Esophagus mucosa (tissue), 1 donor: ENCODE results near the gene TJAP1. TPM values are rescaled to one million over a fixed set of nuclear protein-coding genes. Genes with fewer than 3 reads are reported as not detected.
A peak's percentile ranks its signal among the peaks of the same experiment; 100 is the strongest.

Experiments
- ATAC-seq: fragments of 200-7000 bp; cut with Tn5 transposase; one replicate; pipeline ENCODE4 v1.9.1; 2020
- total RNA-seq: library from RNA; stranded (reverse); gene quantifications from one replicate; pipeline ENCODE4 v1.2.4, GENCODE V29; 2023
- donor health status: DM: yes; HTN: yes; CAD: no.

TJAP1 gene
- 8.9 TPM for total RNA-seq

DNA sequence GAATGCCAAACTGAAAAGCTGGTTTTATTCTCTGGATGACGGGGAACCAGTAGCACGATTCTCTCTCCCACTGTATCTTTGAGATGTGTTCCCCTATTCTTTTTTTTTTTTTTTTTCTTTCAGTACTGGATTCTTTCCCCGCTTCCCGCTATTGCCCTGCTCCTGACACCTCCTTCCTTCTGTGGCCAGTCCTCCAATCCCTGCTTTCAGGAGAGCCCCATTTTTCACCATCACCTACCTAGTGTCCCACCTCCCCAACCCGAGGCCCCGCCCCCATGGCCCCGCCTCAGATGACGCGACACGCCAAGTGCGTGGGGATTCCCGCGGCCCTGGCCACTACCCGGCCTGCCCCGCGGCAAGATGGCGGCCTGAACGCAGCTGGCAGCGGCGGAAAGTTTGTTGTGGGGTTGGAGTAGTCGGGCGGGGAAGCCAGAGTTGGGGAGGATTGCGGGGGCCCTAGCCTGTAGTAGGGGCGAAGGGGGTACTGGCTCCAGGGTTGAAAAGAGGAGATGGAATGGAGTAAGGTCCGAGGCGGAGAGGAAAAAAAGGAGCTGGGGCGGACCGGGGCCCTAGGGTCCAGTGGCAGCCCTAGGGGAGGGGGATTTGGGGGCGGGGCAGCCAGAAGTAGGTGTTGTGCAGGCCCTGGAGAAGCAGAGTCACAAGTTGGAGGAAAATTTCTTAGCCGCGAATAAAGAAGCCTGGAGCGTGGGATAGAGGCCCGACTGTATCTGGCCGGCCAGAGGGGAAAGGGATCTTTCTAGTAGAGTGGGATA, at the start of gene TJAP1:
TJAP1 (plus strand) TSS at position 336 of the 773 bp plus-strand sequence. CDS start 21,432 bp downstream, outside the sequence.
- ATAC-seq: peak; percentile 84

DNA sequence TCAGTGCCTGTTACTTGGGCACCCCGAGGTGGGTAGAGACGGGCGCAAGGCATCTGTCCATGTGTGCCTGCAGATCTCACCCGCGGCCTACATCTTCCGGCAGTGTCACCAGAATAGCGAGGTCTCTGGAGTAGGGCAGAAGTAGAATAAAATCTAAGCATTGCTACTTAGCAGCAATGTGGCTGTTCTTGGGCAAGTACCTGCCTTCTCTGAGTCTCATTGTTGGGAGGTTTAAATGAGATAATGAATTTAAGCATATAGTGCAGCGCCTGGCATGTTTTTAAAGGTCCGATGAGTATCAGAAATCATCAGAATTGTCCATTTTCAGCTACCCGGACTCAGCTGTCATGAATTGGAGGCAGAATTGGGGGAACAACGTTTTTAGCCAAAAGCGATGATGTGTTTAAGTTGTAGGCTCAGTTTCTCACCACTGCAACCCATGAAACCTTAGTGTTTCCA, 49.2 kb upstream of the TJAP1 start:
- no peak for ATAC-seq

DNA sequence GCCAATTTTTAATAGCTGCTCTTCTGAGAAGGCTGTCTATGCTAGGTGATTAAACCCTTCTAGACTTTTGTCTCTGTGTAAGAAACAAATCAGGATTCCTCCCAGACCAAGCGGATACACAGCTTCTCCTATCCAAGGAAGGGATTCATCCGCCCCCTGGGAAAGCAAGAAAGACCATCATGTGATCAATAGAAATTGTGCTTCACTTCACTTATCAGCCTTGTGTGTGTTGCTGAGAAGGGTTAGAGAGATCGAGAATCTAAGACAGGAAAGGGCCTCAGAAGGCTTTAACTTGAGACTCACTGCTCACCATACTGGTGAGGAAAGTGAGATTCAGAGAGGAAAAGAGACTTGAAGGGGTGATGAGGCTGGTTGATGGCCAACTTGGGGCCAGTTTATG, 48.5 kb upstream of the TJAP1 start:
- no peak for ATAC-seq

- no peak for ATAC-seq
Observed at GRCh38 chr6:43432009-43432945, 45.1 kb upstream of the TJAP1 start.

GRCh38 chr6:43433148-43433547, 44.2 kb upstream of the TJAP1 start:
- no peak for ATAC-seq

- ATAC-seq: no peak
Observed at GRCh38 chr6:43434001-43434840, 43.1 kb upstream of the TJAP1 start.

GRCh38 chr6:43434943-43435342, 42.4 kb upstream of the TJAP1 start:
- ATAC-seq: no peak

DNA sequence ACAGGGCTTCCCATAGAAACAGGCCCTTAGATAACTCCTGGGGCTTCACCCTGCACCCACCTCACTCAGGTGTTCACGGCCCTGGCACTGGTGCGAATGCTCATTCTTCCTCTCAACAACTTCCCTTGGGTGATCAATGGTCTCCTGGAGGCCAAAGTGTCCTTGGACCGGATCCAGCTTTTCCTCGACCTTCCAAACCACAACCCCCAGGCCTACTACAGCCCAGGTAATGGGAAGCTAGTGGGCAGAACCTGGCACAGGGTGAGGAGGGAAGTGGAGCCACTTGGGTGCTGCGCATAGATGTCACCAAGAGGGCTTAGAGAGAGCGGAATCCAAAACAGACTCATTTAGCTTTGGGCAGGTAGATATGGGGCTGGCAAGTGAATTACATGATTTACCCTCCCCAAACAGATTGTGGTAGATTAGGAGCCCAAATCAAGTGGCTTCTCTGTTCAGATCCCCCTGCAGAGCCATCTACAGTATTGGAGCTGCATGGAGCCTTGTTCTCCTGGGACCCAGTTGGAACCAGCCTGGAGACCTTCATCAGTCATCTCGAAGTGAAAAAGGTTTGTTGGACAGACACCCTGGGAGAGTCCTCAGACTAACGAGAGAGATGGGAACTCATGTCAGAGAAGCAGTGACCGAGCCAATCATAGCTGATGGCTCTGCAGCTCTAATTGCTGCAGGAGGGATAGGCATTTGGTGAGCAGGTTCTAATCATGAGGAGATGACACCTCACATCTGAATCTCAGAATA, 41.5 kb upstream of the TJAP1 start:
- ATAC-seq: peak; percentile 35

- peak; percentile 87 for ATAC-seq
Observed at GRCh38 chr6:43436577-43437282, 40.6 kb upstream of the TJAP1 start.

- no peak for ATAC-seq
Observed at GRCh38 chr6:43437700-43438099, 39.7 kb upstream of the TJAP1 start.

GRCh38 chr6:43442935-43443334, 34.4 kb upstream of the TJAP1 start:
- no peak for ATAC-seq

- no peak for ATAC-seq
Observed at GRCh38 chr6:43444036-43444435, 33.3 kb upstream of the TJAP1 start.

DNA sequence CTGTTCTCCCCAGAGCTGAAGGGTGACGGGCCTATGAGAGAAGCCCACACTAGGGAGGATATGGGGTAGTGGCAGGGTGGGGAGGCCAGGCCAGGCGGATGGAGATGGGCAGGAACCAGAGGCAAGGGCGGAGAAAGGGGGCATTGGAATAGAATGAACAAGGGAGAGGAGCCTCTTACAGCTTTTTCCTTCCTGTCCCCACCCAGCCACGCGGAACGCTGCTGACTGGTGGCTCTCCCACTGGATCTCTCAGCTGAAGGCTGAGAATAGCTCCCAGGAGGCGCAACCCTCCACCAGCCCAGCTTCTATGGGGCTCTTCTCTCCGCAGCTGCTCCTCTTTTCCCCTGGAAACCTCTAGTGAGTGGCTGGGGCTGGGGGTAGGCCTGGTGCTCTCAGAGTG, 32.8 kb upstream of the TJAP1 start:
- ATAC-seq: no peak

- no peak for ATAC-seq
Observed at GRCh38 chr6:43445576-43445975, 31.8 kb upstream of the TJAP1 start.

GRCh38 chr6:43447604-43448003, 29.8 kb upstream of the TJAP1 start:
- ATAC-seq: no peak

GRCh38 chr6:43448916-43449315, 28.5 kb upstream of the TJAP1 start:
- no peak for ATAC-seq

GRCh38 chr6:43450699-43451131, 26.7 kb upstream of the TJAP1 start:
- ATAC-seq: no peak

GRCh38 chr6:43451348-43451747, 26.0 kb upstream of the TJAP1 start:
- ATAC-seq: no peak

- no peak for ATAC-seq
Observed at GRCh38 chr6:43451939-43452338, 25.4 kb upstream of the TJAP1 start.

DNA sequence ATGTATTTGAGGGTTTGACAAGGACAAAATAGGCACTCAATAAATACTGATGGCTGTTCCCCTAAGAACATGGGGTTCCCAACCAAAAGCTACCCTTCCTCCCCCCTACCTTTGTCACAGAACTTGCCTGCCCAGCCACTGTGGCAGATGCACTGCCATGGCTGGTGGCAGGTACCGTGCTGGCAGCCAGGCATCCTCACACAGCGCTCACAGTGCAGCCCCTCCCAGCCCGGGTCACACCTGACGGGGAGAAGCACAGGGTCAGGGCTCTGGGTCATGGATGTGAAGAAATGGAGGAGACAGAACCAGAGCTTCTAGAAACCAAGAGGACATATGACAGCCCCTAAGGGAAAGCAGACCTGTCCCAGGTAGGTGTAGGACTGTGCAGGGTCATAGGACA, 24.5 kb upstream of the TJAP1 start:
- no peak for ATAC-seq

DNA sequence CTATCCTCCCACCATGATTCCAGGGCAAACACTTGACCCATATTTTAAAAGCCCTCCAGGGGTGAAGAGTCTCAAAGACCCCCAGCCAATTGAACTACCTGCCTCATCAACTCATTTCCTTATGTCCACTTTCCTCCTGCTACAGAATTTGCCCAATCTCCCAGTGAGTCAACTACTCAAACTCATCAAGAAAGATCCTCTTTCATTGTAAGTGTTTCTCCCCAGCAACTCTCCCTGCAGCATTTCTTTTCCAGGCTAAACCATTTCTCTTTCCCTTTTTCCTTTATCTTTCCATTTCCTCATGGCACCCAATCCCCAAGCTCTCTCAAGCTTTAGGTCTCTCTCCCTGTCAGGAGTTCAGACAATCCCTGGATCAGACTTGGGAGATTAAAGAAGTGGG, 23.5 kb upstream of the TJAP1 start:
- ATAC-seq: no peak
